HEK293 (cell line): ENCODE measurements around the gene CTIF.

Source experiments
- CTCF ChIA-PET: fragments of 350-600 bp; formaldehyde crosslinking; extraction: SDS; loops from one replicate; lab custom pipeline; 2021; ENCODE audit warnings: antibody characterized with exemption; lab: Yijun Ruan, JAX
- POLR2A ChIA-PET: fragments of 300-600 bp; formaldehyde crosslinking; extraction: SDS; loops from one replicate; lab custom pipeline; 2020; ENCODE audit warnings: antibody characterized with exemption, inconsistent platforms; lab: Yijun Ruan, JAX
- H3K27ac ChIP-seq: fragments of 200-500 bp; sonication (Bioruptor generic); 2 replicates; pipeline ENCODE4 v1.5.1; 2014; ENCODE audit warnings: low read depth, low read length, control low read depth, inconsistent platforms; ENCODE audit errors: extremely low read depth
- H3K36me3 ChIP-seq, 2 experiments: fragments of 200-500 bp in 1 of 2; sonication (Bioruptor generic) in 1 of 2; 1 replicate in 1 of 2; 2 replicates in 1 of 2; pipeline ENCODE4 v1.5.1; 2014 to 2017; ENCODE audit warnings: inconsistent platforms in 2 of 2, low read length in 2 of 2; ENCODE audit not compliant: control insufficient read depth in 2 of 2, insufficient read depth in 1 of 2
- H3K4me1 ChIP-seq: fragments of 200-500 bp; sonication (Bioruptor generic); 2 replicates; pipeline ENCODE4 v1.5.1; 2014; ENCODE audit warnings: mild to moderate bottlenecking, low read length, inconsistent platforms; ENCODE audit not compliant: control insufficient read depth, insufficient read depth
- H3K4me3 ChIP-seq: 2 replicates; pipeline ENCODE4 v1.5.1; 2011; ENCODE audit warnings: low read depth, mild to moderate bottlenecking, control low read depth, low read length, moderate library complexity
- H3K9me3 ChIP-seq: fragments of 200-500 bp; sonication (Bioruptor generic); 2 replicates; pipeline ENCODE4 v1.5.1; 2014; ENCODE audit warnings: low read depth, low read length, inconsistent platforms; ENCODE audit not compliant: control insufficient read depth, insufficient read depth
- IKZF3 ChIP-seq: fragments of 450-650 bp; IDR thresholded peaks from 2 replicates; pipeline ENCODE4 v1.5.0; 2018; ENCODE audit warnings: missing biosample characterization, mild to moderate bottlenecking, missing genetic modification characterization, moderate library complexity
- KLF8 ChIP-seq: fragments of 450-650 bp; formaldehyde crosslinking; IDR thresholded peaks from 2 replicates; pipeline ENCODE4 v1.5.1; 2016; ENCODE audit warnings: missing biosample characterization, missing genetic modification characterization
- REPIN1 ChIP-seq: fragments of 450-650 bp; formaldehyde crosslinking; IDR thresholded peaks from 2 replicates; pipeline ENCODE4 v1.5.1; 2017; ENCODE audit warnings: missing biosample characterization, missing genetic modification characterization, low read depth
- SP3 ChIP-seq: fragments of 450-650 bp; formaldehyde crosslinking; IDR thresholded peaks from 2 replicates; pipeline ENCODE4 v1.5.1; 2016; ENCODE audit warnings: missing biosample characterization, missing genetic modification characterization
- ZNF133 ChIP-seq: fragments of 450-650 bp; formaldehyde crosslinking; IDR thresholded peaks from 2 replicates; pipeline ENCODE4 v1.5.1; 2016; ENCODE audit warnings: missing biosample characterization, missing genetic modification characterization
- ZNF140 ChIP-seq: fragments of 450-650 bp; formaldehyde crosslinking; IDR thresholded peaks from 2 replicates; pipeline ENCODE4 v1.5.1; 2016; ENCODE audit warnings: missing biosample characterization, missing genetic modification characterization
- ZNF248 ChIP-seq: fragments of 450-650 bp; formaldehyde crosslinking; IDR thresholded peaks from 2 replicates; pipeline ENCODE4 v1.5.1; 2017; ENCODE audit warnings: missing biosample characterization, missing genetic modification characterization
- ZNF292 ChIP-seq: fragments of 450-650 bp; formaldehyde crosslinking; IDR thresholded peaks from 2 replicates; pipeline ENCODE4 v1.5.1; 2016; ENCODE audit warnings: low read depth, missing biosample characterization, missing genetic modification characterization, borderline replicate concordance
- ZNF561 ChIP-seq: fragments of 450-650 bp; IDR thresholded peaks from 2 replicates; pipeline ENCODE4 v1.5.1; 2018; ENCODE audit warnings: missing biosample characterization, missing genetic modification characterization, borderline replicate concordance
- ZNF585B ChIP-seq: fragments of 450-650 bp; formaldehyde crosslinking; IDR thresholded peaks from 2 replicates; pipeline ENCODE4 v1.5.1; 2016; ENCODE audit warnings: missing biosample characterization, missing genetic modification characterization
- ZNF768 ChIP-seq: fragments of 450-650 bp; formaldehyde crosslinking; IDR thresholded peaks from 2 replicates; pipeline ENCODE4 v1.5.1; 2018; ENCODE audit warnings: missing biosample characterization, mild to moderate bottlenecking, missing genetic modification characterization
- ZNF791 ChIP-seq: fragments of 450-650 bp; formaldehyde crosslinking; IDR thresholded peaks from 2 replicates; pipeline ENCODE4 v1.5.1; 2016; ENCODE audit warnings: missing biosample characterization, missing genetic modification characterization
- ZNF792 ChIP-seq: fragments of 450-650 bp; formaldehyde crosslinking; IDR thresholded peaks from 2 replicates; pipeline ENCODE4 v1.5.1; 2016; ENCODE audit warnings: missing biosample characterization, missing genetic modification characterization
- ZSCAN16 ChIP-seq: fragments of 450-650 bp; formaldehyde crosslinking; IDR thresholded peaks from 2 replicates; pipeline ENCODE4 v1.5.1; 2016; ENCODE audit warnings: missing biosample characterization, missing genetic modification characterization
- TF ChIP-seq, protein P1 (sequence below): fragments of 450-650 bp; formaldehyde crosslinking; IDR thresholded peaks from 2 replicates; pipeline ENCODE4 v1.5.1; 2017; ENCODE audit warnings: missing biosample characterization, missing genetic modification characterization
- TF ChIP-seq, protein P2 (sequence below): fragments of 450-650 bp; formaldehyde crosslinking; IDR thresholded peaks from 2 replicates; pipeline ENCODE4 v1.5.1; 2016; ENCODE audit warnings: missing biosample characterization, missing genetic modification characterization
- TF ChIP-seq, protein P3 (sequence below): fragments of 450-650 bp; formaldehyde crosslinking; IDR thresholded peaks from 2 replicates; pipeline ENCODE4 v1.5.1; 2016; ENCODE audit warnings: missing biosample characterization, missing genetic modification characterization
- TF ChIP-seq, protein P4 (sequence below): fragments of 450-650 bp; formaldehyde crosslinking; IDR thresholded peaks from 2 replicates; pipeline ENCODE4 v1.5.1; 2016; ENCODE audit warnings: missing biosample characterization, missing genetic modification characterization
- TF ChIP-seq, protein P5 (sequence below): fragments of 450-650 bp; formaldehyde crosslinking; IDR thresholded peaks from 2 replicates; pipeline ENCODE4 v1.5.1; 2016; ENCODE audit warnings: missing biosample characterization, missing genetic modification characterization
- TF ChIP-seq, protein P6 (sequence below): fragments of 450-650 bp; formaldehyde crosslinking; IDR thresholded peaks from 2 replicates; pipeline ENCODE4 v1.5.1; 2017; ENCODE audit warnings: missing biosample characterization, missing genetic modification characterization
- TF ChIP-seq, protein P7 (sequence below): fragments of 450-650 bp; formaldehyde crosslinking; IDR thresholded peaks from 2 replicates; pipeline ENCODE4; 2016; ENCODE audit warnings: missing biosample characterization, missing genetic modification characterization

The CTIF gene

DNA sequence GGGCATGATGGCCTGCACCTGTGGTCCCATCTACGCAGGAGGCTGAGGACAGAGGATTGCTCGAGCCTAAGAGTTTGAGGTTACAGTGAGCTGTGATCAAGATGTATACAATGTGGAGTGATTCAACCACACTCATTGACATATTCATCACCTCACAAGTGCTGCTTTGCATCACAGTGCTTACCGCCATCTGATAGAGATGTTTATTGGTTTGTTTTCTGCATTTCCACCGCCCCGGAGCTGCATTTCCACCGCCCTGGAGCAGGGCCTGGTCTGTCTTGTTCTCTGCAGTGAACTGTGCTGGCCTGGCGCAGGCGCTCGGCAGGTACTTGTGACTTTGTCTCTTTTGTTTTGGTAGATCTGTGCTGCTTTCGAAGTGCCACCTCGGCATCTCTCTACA is 315.9 kb downstream of the CTIF start:
- CTCF ChIA-PET, result no interaction called here
- peaks cover 2% of the 10 kb centered on the region; the same call in 1 of the 2 replicates for H3K4me1 ChIP-seq
- H3K4me3 ChIP-seq, result no peak overlapping the region
- no peaks in the 10 kb centered on the region; a peak in 1 of 3 replicates for H3K36me3 ChIP-seq
- TF ChIP-seq ZNF768 (tag by site-specific recombination) (no peak), ZNF585B (tag by site-specific recombination) (no peak), ZNF248 (tag by site-specific recombination) (no peak), IKZF3 (tag by site-specific recombination) (no peak), ZNF561 (tag by site-specific recombination) (no peak), REPIN1 (no peak), ZNF140 (tag by site-specific recombination) (no peak), SP3 (tag by site-specific recombination) (no peak)
- TF ChIP-seq, protein P1, sequence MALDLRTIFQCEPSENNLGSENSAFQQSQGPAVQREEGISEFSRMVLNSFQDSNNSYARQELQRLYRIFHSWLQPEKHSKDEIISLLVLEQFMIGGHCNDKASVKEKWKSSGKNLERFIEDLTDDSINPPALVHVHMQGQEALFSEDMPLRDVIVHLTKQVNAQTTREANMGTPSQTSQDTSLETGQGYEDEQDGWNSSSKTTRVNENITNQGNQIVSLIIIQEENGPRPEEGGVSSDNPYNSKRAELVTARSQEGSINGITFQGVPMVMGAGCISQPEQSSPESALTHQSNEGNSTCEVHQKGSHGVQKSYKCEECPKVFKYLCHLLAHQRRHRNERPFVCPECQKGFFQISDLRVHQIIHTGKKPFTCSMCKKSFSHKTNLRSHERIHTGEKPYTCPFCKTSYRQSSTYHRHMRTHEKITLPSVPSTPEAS, result no peak
- TF ChIP-seq, protein P2, sequence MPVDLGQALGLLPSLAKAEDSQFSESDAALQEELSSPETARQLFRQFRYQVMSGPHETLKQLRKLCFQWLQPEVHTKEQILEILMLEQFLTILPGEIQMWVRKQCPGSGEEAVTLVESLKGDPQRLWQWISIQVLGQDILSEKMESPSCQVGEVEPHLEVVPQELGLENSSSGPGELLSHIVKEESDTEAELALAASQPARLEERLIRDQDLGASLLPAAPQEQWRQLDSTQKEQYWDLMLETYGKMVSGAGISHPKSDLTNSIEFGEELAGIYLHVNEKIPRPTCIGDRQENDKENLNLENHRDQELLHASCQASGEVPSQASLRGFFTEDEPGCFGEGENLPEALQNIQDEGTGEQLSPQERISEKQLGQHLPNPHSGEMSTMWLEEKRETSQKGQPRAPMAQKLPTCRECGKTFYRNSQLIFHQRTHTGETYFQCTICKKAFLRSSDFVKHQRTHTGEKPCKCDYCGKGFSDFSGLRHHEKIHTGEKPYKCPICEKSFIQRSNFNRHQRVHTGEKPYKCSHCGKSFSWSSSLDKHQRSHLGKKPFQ (tag by site-specific recombination), result no peak
- TF ChIP-seq, protein P3, sequence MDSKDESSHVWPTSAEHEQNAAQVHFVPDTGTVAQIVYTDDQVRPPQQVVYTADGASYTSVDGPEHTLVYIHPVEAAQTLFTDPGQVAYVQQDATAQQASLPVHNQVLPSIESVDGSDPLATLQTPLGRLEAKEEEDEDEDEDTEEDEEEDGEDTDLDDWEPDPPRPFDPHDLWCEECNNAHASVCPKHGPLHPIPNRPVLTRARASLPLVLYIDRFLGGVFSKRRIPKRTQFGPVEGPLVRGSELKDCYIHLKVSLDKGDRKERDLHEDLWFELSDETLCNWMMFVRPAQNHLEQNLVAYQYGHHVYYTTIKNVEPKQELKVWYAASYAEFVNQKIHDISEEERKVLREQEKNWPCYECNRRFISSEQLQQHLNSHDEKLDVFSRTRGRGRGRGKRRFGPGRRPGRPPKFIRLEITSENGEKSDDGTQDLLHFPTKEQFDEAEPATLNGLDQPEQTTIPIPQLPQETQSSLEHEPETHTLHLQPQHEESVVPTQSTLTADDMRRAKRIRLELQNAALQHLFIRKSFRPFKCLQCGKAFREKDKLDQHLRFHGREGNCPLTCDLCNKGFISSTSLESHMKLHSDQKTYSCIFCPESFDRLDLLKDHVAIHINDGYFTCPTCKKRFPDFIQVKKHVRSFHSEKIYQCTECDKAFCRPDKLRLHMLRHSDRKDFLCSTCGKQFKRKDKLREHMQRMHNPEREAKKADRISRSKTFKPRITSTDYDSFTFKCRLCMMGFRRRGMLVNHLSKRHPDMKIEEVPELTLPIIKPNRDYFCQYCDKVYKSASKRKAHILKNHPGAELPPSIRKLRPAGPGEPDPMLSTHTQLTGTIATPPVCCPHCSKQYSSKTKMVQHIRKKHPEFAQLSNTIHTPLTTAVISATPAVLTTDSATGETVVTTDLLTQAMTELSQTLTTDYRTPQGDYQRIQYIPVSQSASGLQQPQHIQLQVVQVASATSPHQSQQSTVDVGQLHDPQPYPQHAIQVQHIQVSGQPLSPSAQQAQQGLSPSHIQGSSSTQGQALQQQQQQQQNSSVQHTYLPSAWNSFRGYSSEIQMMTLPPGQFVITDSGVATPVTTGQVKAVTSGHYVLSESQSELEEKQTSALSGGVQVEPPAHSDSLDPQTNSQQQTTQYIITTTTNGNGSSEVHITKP, result no peak
- TF ChIP-seq, protein P4, sequence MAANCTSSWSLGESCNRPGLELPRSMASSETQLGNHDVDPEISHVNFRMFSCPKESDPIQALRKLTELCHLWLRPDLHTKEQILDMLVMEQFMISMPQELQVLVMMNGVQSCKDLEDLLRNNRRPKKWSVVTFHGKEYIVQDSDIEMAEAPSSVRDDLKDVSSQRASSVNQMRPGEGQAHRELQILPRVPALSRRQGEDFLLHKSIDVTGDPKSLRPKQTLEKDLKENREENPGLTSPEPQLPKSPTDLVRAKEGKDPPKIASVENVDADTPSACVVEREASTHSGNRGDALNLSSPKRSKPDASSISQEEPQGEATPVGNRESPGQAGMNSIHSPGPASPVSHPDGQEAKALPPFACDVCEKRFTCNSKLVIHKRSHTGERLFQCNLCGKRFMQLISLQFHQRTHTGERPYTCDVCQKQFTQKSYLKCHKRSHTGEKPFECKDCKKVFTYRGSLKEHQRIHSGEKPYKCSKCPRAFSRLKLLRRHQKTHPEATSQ (tag by site-specific recombination), result no peak
- no peaks in the 10 kb centered on the region for H3K9me3 ChIP-seq
- POLR2A ChIA-PET, result no interaction called here
- no peak overlapping the region for H3K27ac ChIP-seq

DNA sequence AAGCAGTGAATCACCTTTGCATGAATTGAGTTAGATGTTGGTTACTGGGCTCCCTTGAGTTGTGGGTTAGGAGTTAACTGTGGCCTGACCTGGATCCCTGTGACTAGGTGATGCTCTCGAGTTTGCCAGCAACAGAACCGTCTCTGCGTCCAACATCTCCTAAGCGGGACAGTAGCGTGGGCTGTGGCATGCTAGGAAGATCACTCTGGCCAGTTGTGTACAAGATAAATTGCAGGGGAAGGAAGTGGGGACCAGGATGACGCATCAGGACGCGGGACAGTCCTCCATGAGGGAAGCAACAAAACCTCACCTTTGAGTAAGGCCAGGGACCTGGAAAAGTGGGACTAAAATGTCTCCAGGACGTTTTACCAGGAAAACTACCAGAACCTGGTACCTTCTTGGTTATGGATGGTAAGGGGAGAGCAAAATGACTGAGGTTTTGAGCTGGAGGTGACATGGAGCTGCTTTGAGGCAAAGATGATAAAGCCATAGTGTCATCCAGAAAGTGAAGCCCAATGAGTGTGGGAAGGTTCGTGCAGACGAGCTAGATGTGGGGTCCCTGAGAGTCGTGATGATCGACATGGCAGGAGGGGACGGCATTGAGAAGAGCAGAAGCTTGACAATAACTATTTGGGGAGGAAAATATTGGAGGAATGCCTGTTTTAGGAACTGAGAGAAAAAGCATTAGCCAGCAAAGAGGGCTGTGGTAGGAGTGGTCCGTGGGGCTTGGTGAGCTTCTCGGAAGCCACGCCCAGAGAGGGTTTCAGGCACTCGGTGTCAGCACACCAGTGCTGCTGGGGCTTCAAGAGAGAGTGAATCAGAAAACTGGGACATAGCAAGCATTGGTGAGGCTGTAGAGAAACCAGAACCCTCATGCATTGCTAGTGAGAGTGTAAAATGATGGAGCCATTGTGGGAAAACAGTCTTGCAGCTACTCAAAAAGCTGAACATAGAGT is 316.9 kb downstream of the CTIF start:
- no peak overlapping the region for H3K27ac ChIP-seq
- H3K36me3 ChIP-seq, result no peaks in the 10 kb centered on the region; a peak in 1 of 3 replicates
- H3K4me3 ChIP-seq, result no peak overlapping the region
- POLR2A ChIA-PET, result interaction anchor here (0.6 kb wide), 1 partner anchor 85 kb away, joined by 4 read pairs; no protein-coding TSS in a partner anchor
- no peaks in the 10 kb centered on the region for H3K9me3 ChIP-seq
- H3K4me1 ChIP-seq, result no peaks in the 10 kb centered on the region; the same call in 1 of the 2 replicates
- CTCF ChIA-PET, result interaction anchor here (0.6 kb wide), 1 partner anchor 25 kb away, joined by 3 read pairs; no protein-coding TSS in a partner anchor
- TF ChIP-seq KLF8 (no peak), ZSCAN16 (tag by site-specific recombination) (no peak), ZNF791 (tag by site-specific recombination) (no peak), ZNF133 (tag by site-specific recombination) (no peak), ZNF292 (tag by site-specific recombination) (no peak), ZNF792 (tag by site-specific recombination) (no peak)
- TF ChIP-seq, protein P5, sequence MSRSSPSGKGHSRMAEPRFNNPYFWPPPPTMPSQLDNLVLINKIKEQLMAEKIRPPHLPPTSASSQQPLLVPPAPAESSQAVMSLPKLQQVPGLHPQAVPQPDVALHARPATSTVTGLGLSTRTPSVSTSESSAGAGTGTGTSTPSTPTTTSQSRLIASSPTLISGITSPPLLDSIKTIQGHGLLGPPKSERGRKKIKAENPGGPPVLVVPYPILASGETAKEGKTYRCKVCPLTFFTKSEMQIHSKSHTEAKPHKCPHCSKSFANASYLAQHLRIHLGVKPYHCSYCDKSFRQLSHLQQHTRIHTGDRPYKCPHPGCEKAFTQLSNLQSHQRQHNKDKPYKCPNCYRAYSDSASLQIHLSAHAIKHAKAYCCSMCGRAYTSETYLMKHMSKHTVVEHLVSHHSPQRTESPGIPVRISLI (tag by site-specific recombination), result no peak
- TF ChIP-seq, protein P6, sequence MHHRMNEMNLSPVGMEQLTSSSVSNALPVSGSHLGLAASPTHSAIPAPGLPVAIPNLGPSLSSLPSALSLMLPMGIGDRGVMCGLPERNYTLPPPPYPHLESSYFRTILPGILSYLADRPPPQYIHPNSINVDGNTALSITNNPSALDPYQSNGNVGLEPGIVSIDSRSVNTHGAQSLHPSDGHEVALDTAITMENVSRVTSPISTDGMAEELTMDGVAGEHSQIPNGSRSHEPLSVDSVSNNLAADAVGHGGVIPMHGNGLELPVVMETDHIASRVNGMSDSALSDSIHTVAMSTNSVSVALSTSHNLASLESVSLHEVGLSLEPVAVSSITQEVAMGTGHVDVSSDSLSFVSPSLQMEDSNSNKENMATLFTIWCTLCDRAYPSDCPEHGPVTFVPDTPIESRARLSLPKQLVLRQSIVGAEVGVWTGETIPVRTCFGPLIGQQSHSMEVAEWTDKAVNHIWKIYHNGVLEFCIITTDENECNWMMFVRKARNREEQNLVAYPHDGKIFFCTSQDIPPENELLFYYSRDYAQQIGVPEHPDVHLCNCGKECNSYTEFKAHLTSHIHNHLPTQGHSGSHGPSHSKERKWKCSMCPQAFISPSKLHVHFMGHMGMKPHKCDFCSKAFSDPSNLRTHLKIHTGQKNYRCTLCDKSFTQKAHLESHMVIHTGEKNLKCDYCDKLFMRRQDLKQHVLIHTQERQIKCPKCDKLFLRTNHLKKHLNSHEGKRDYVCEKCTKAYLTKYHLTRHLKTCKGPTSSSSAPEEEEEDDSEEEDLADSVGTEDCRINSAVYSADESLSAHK (tag by site-specific recombination), result no peak
- TF ChIP-seq, protein P7, sequence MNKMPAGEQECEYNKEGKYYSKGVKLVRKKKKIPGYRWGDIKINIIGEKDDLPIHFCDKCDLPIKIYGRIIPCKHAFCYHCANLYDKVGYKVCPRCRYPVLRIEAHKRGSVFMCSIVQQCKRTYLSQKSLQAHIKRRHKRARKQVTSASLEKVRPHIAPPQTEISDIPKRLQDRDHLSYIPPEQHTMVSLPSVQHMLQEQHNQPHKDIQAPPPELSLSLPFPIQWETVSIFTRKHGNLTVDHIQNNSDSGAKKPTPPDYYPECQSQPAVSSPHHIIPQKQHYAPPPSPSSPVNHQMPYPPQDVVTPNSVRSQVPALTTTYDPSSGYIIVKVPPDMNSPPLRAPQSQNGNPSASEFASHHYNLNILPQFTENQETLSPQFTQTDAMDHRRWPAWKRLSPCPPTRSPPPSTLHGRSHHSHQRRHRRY (tag by site-specific recombination), result no peak
